Neural progenitor cell (in vitro differentiated cells): ENCODE results near the gene U2AF2. TPM values are rescaled to one million over a fixed set of nuclear protein-coding genes. Genes with fewer than 3 reads are reported as not detected.
A peak's percentile ranks its signal among the peaks of the same experiment; 100 is the strongest.

Experiments
- DNase-seq: peaks from one replicate; pipeline ENCODE4 v3.0.0-alpha.2; 2016; ENCODE audit warnings: low spot score
- H2AFZ ChIP-seq: fragments of 200-600 bp; sonication (generic); replicated peaks from 2 replicates; pipeline ENCODE4 v1.6.1; 2016; ENCODE audit warnings: antibody characterized with exemption
- H3F3A ChIP-seq: fragments of 200-600 bp; sonication (generic); 2 replicates; pipeline ENCODE4 v1.6.1; 2016; ENCODE audit warnings: antibody characterized with exemption, low read depth
- H3K27ac ChIP-seq: fragments of 200-600 bp; sonication (generic); 2 replicates; pipeline ENCODE4 v1.5.1; 2016; ENCODE audit warnings: mild to moderate bottlenecking
- H3K27me3 ChIP-seq: fragments of 200-600 bp; sonication (generic); 2 replicates; pipeline ENCODE4 v1.6.1; 2016; ENCODE audit warnings: mild to moderate bottlenecking, moderate library complexity
- H3K36me3 ChIP-seq: fragments of 200-600 bp; sonication (generic); 2 replicates; pipeline ENCODE4 v1.5.1; 2016
- H3K4me1 ChIP-seq: fragments of 200-600 bp; sonication (generic); 2 replicates; pipeline ENCODE4 v1.6.1; 2016; ENCODE audit warnings: mixed run types
- H3K4me2 ChIP-seq: fragments of 200-600 bp; sonication (generic); 2 replicates; pipeline ENCODE4 v1.6.1; 2016
- H3K4me3 ChIP-seq: fragments of 200-600 bp; sonication (generic); 2 replicates; pipeline ENCODE4 v1.5.1; 2016
- H3K79me2 ChIP-seq: fragments of 200-600 bp; sonication (generic); 2 replicates; pipeline ENCODE4 v1.6.1; 2016; ENCODE audit warnings: low read depth
- H3K9ac ChIP-seq: fragments of 200-600 bp; sonication (generic); 2 replicates; pipeline ENCODE4 v1.6.1; 2016
- H3K9me3 ChIP-seq: fragments of 200-600 bp; sonication (generic); 2 replicates; pipeline ENCODE4 v1.5.1; 2016; ENCODE audit warnings: low read depth
- H4K20me1 ChIP-seq: fragments of 200-600 bp; sonication (generic); 2 replicates; pipeline ENCODE4 v1.6.1; 2016; ENCODE audit warnings: low read depth
- H3K27ac Mint-ChIP-seq: 3 replicates; pipeline ENCODE4 v1.8.0; 2021; ENCODE audit warnings: mixed read lengths
- H3K27me3 Mint-ChIP-seq: 2 replicates; pipeline ENCODE4 v1.8.0; 2022; ENCODE audit warnings: low read depth, mild to moderate bottlenecking, inconsistent platforms, moderate library complexity, mixed read lengths; ENCODE audit not compliant: insufficient read depth
- H3K36me3 Mint-ChIP-seq: 3 replicates; pipeline ENCODE4 v1.8.0; 2021; ENCODE audit warnings: mixed read lengths
- H3K4me1 Mint-ChIP-seq: 3 replicates; pipeline ENCODE4 v1.8.0; 2021; ENCODE audit warnings: mixed read lengths
- H3K4me3 Mint-ChIP-seq: 3 replicates; pipeline ENCODE4 v1.8.0; 2021; ENCODE audit warnings: mild to moderate bottlenecking, moderate library complexity, mixed read lengths
- H3K9me3 Mint-ChIP-seq: 3 replicates; pipeline ENCODE4 v1.8.0; 2020; ENCODE audit warnings: mixed read lengths
- EZH2 ChIP-seq: fragments of 200-600 bp; sonication (generic); IDR thresholded peaks from 2 replicates; pipeline ENCODE4 v1.6.1; 2017; ENCODE audit warnings: antibody characterized with exemption, mild to moderate bottlenecking, moderate library complexity
- EZH2phosphoT487 ChIP-seq: fragments of 200-600 bp; sonication (generic); IDR thresholded peaks from 2 replicates; pipeline ENCODE4 v1.6.1; 2017; ENCODE audit warnings: antibody characterized with exemption
- total RNA-seq: library from RNA; depleted of rRNA; stranded (reverse); fragments of >200 nt; gene quantifications from 2 replicates; pipeline ENCODE4 v1.2.3, GENCODE V29; 2015; ENCODE audit warnings: low replicate concordance
- TF ChIP-seq, protein P1 (sequence below): fragments of 200-600 bp; sonication (generic); IDR thresholded peaks from 2 replicates; pipeline ENCODE4 v1.5.1; 2017; ENCODE audit warnings: antibody characterized with exemption, mild to moderate bottlenecking

The U2AF2 gene
- total RNA-seq, 1 donor from 2014 or later, result 124 TPM

DNA sequence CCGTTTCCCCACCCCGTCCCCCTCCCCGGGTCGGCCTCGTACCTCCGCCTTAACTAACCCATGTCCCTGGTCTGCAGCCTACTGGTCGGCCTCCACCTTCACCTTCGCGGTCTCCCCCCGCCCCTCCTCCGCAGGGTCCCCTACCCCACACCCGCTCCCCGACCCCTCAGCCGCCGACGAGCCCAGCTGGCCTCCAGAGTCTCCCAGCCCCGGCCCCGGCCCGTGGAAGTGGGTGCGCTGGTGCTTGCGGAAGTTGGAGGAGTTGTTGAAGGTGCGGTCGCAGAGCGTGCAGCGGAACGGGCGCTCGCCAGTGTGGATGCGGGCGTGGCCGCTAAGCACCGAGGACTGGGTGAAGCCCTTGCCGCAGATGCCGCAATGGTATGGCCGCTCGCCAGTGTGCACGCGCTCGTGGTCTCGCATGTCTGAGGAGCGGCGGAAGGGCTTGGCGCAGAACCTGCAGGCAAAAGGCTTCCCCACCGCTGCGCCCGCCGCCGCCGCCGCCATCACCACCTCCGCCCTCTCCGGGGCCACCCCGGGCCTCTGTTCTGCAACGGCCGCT is 33.1 kb upstream of the U2AF2 start:
- H3K27me3 ChIP-seq, result no peaks in the 10 kb centered on the region
- DNase-seq, result no peak
- no peaks in the 10 kb centered on the region for H3K9me3 Mint-ChIP-seq

DNA sequence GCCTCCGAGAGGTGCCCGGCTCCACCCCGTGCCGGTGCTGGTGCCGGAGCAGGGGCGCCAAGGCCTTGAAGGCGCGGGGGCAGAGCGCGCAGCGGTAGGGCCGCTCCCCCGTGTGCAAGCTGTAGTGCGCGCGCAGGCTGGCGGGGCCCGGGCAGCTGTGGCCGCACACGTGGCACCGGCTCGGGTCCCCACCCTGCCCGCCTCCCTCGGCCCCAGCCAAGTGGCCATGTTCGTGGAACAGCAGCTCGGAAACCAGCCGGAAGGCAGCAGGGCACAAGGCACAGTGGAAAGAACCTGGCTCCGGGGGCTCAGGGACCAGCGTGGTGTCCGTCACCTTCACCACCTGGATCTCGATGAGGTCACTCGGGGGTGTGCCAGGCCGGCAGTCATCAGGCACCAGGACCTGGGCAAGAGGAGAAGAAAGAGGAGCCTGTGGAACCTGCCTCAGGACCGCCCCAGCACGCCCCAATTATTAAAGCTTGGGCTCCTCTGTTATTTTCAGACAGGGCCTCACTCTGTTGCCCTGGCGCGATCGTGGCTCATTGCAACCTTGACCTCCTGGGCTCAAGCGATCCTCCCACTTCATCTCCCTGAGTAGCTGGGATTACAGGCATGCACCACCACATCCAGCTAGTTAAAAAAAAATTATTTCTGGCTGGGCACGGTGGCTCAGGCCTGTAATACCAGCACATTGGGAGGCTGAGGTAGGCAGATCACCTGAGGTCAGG is 32.4 kb upstream of the U2AF2 start:
- peaks cover 26% of the 10 kb centered on the region for H3F3A ChIP-seq
- peaks cover 26% of the 10 kb centered on the region for H3K4me1 Mint-ChIP-seq
- TF ChIP-seq EZH2 (no peak), EZH2phosphoT487 (no peak)
- TF ChIP-seq, protein P1, sequence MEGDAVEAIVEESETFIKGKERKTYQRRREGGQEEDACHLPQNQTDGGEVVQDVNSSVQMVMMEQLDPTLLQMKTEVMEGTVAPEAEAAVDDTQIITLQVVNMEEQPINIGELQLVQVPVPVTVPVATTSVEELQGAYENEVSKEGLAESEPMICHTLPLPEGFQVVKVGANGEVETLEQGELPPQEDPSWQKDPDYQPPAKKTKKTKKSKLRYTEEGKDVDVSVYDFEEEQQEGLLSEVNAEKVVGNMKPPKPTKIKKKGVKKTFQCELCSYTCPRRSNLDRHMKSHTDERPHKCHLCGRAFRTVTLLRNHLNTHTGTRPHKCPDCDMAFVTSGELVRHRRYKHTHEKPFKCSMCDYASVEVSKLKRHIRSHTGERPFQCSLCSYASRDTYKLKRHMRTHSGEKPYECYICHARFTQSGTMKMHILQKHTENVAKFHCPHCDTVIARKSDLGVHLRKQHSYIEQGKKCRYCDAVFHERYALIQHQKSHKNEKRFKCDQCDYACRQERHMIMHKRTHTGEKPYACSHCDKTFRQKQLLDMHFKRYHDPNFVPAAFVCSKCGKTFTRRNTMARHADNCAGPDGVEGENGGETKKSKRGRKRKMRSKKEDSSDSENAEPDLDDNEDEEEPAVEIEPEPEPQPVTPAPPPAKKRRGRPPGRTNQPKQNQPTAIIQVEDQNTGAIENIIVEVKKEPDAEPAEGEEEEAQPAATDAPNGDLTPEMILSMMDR, result no peak

More for the DNA sequence above, 33.1 kb upstream of the U2AF2 start:
- H3K4me1 ChIP-seq, result peaks cover 5% of the 10 kb centered on the region
- H3F3A ChIP-seq, result peaks cover 26% of the 10 kb centered on the region
- H3K4me3 ChIP-seq, result no peak overlapping the region
- H3K27ac ChIP-seq, result no peak overlapping the region
- no peak overlapping the region for H3K4me2 ChIP-seq
- Mint-ChIP-seq H3K27me3 (peaks cover 7% of the 10 kb centered on the region), H3K36me3 (peaks cover 17% of the 10 kb centered on the region), H3K4me1 (peaks cover 28% of the 10 kb centered on the region), H3K4me3 (no peak overlapping the region), H3K27ac (no peak overlapping the region)
- H3K9me3 ChIP-seq, result no peaks in the 10 kb centered on the region
- H4K20me1 ChIP-seq, result peaks cover 12% of the 10 kb centered on the region
- no peaks in the 10 kb centered on the region for H3K36me3 ChIP-seq
- TF ChIP-seq EZH2, result no peak
- no peak for TF ChIP-seq EZH2phosphoT487
- TF ChIP-seq, protein P1, result no peak
- H3K9ac ChIP-seq, result no peak overlapping the region
- H2AFZ ChIP-seq, result no peak overlapping the region
- peaks cover 12% of the 10 kb centered on the region for H3K79me2 ChIP-seq

DNA sequence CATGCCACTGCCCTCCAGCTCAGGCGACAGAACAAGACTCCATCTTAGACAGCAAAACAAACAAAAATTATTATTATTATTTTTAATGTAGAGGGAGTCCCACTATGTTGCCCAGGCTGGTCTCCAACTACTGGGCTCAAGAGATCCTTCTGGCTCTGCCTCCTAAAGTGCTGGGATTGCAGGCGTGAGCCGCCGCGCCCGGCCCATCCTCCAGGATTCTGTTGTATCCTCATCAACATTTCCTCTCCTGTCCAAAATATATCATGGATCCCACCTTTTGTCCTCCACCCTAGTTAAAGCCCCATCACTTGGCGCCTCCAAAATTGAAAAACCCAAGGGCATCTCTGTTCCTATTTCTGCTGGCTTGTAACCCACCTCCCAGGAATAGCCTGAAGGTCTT is 31.7 kb upstream of the U2AF2 start:
- H3K4me2 ChIP-seq, result no peak overlapping the region
- H3K27me3 Mint-ChIP-seq, result peaks cover 2% of the 10 kb centered on the region
- H3K9me3 Mint-ChIP-seq, result no peaks in the 10 kb centered on the region
- H3K4me1 Mint-ChIP-seq, result peaks cover 24% of the 10 kb centered on the region
- peaks cover 12% of the 10 kb centered on the region for H4K20me1 ChIP-seq
- peaks cover 9% of the 10 kb centered on the region for H3K36me3 Mint-ChIP-seq
- peaks cover 26% of the 10 kb centered on the region for H3F3A ChIP-seq
- peaks cover 12% of the 10 kb centered on the region for H3K79me2 ChIP-seq
- TF ChIP-seq, protein P1, result no peak
- TF ChIP-seq EZH2phosphoT487 (no peak), EZH2 (no peak)
- H3K27me3 ChIP-seq, result no peaks in the 10 kb centered on the region
- no peaks in the 10 kb centered on the region for H3K36me3 ChIP-seq
- H3K27ac Mint-ChIP-seq, result no peak overlapping the region
- H3K27ac ChIP-seq, result no peak overlapping the region
- H3K4me1 ChIP-seq, result peaks cover 5% of the 10 kb centered on the region
- no peak for DNase-seq
- no peak overlapping the region for H3K9ac ChIP-seq
- H2AFZ ChIP-seq, result no peak overlapping the region
- peak overlapping the region; percentile 50 for H3K4me3 Mint-ChIP-seq
- H3K9me3 ChIP-seq, result no peaks in the 10 kb centered on the region
- no peak overlapping the region for H3K4me3 ChIP-seq

More for the DNA sequence above, 32.4 kb upstream of the U2AF2 start:
- H3K4me2 ChIP-seq, result no peak overlapping the region
- no peak overlapping the region for H3K4me3 Mint-ChIP-seq
- H3K27ac Mint-ChIP-seq, result no peak overlapping the region
- H3K9me3 ChIP-seq, result no peaks in the 10 kb centered on the region
- no peak for DNase-seq
- H2AFZ ChIP-seq, result no peak overlapping the region
- no peaks in the 10 kb centered on the region for H3K9me3 Mint-ChIP-seq
- H4K20me1 ChIP-seq, result peaks cover 12% of the 10 kb centered on the region
- no peaks in the 10 kb centered on the region for H3K27me3 ChIP-seq
- no peaks in the 10 kb centered on the region for H3K36me3 ChIP-seq
- no peak overlapping the region for H3K27ac ChIP-seq
- H3K9ac ChIP-seq, result no peak overlapping the region
- peaks cover 4% of the 10 kb centered on the region for H3K27me3 Mint-ChIP-seq
- peaks cover 12% of the 10 kb centered on the region for H3K79me2 ChIP-seq
- H3K36me3 Mint-ChIP-seq, result peaks cover 13% of the 10 kb centered on the region
- H3K4me1 ChIP-seq, result peaks cover 5% of the 10 kb centered on the region
- no peak overlapping the region for H3K4me3 ChIP-seq
